ENCODE data around the gene GLTP.

GRCh38 chr12:109878247-109878625 lies 2.1 kb downstream of the GLTP start:
- TF ChIP-seq CTCF (IDR thresholded peaks at IDR 0.05) (no peak), POLR2A (IDR thresholded peaks at IDR 0.05) (no peak)

All from adrenal gland (tissue), 5 donors.